ENCODE results near the gene LALBA.
"Not testable (repeated sequence)": the region's sequence is repeated elsewhere in the genome, so short reads cannot be mapped to it uniquely, and the experiment has no call there.

LALBA gene

DNA sequence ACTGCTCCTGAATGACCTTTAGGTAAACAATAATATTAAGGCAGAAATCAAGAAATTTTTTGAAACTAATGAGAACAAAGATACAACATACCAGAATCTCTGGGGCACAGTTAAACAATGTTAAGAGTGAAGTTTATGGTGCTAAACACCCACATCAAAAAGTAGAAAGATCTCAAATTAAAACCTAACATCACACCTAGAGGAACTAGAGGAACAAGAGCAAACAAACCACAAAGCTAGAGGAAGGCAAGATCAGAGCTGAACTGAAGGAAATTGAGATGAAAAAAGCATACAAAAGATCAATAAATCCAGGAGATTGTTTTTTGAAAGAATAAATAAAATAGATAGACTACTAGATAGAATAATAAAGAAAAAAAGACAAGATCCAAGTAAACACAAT is 37.2 kb downstream of the LALBA start:
- DNase-seq (ENCODE audit: low read depth) = no peak
- TF ChIP-seq, protein P1, sequence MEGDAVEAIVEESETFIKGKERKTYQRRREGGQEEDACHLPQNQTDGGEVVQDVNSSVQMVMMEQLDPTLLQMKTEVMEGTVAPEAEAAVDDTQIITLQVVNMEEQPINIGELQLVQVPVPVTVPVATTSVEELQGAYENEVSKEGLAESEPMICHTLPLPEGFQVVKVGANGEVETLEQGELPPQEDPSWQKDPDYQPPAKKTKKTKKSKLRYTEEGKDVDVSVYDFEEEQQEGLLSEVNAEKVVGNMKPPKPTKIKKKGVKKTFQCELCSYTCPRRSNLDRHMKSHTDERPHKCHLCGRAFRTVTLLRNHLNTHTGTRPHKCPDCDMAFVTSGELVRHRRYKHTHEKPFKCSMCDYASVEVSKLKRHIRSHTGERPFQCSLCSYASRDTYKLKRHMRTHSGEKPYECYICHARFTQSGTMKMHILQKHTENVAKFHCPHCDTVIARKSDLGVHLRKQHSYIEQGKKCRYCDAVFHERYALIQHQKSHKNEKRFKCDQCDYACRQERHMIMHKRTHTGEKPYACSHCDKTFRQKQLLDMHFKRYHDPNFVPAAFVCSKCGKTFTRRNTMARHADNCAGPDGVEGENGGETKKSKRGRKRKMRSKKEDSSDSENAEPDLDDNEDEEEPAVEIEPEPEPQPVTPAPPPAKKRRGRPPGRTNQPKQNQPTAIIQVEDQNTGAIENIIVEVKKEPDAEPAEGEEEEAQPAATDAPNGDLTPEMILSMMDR (IDR thresholded peaks at IDR 0.05; ENCODE audit: control insufficient read depth, insufficient read depth, low read depth, low read length, missing control alignments) = no peak

DNA sequence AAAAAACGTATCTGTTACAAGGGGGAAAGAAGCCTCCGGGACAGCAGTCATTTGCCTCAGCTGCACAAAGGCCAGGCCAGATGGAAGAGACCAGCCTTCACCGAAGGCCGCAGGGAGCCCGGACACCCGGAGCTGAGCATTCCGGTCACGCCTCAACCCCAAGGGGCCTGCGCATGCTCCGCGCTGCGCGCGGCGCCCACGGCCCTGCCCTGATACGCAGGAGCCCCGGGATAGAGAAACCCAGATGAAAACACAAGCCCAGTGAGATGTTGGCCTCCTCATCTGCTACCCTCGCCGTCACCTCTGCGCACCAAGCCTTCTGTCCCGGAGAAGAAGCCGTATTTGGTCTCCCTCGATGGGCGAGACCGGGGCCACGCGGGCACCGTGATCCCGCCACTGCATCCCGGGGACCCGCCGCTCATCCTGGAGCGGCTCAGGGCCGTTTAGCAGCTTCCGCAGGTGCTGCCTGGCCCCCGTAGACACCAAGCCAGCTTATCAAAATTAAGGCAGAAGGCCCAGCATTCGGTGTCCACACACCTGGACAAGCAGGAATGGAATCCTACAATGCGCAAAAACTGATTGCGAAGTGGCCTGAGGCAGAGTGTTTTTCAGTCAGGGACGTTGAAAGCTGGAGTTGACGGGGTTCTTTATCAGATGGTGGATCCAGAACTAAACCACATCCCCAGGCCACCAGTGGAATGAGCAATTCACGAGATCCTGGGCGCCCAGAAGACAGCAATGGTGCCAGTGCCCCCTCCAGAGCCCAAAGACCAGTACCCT is 41.8 kb downstream of the LALBA start:
- TF ChIP-seq, protein P1 (IDR thresholded peaks at IDR 0.05; ENCODE audit: control insufficient read depth, insufficient read depth, low read depth, low read length, missing control alignments) = no peak
- H3K4me3 ChIP-seq (ENCODE audit: control insufficient read depth, low read depth, low read length) = no peak overlapping the region
- DNase-seq (ENCODE audit: low read depth) = no peak

More for the DNA sequence above, 37.2 kb downstream of the LALBA start:
- no peak overlapping the region for H3K4me3 ChIP-seq (ENCODE audit: control insufficient read depth, low read depth, low read length)

DNA sequence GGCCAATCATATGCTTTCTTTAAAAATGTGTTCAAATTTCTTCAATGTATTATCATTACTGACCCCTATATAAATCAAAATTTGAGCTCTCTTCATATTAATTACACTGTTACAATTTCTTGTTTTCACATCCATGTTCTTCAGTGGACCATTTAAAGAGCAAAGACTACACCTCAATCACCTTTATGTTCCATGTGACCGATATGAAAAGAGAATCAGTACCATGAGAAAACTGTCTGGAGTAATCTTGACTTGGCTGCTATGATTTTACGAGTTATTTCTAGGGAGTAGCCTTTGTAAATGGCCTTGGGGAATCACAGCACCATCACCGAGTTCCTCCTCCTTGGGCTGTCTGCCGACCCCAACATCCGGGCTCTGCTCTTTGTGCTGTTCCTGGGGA is 44.5 kb downstream of the LALBA start, which contains the start of gene OR8S1:
TSS of gene OR8S1 (plus strand) at position 301 of the 400 bp plus-strand sequence. CDS start at position 301, 0 bp downstream.
- TF ChIP-seq, protein P1 (IDR thresholded peaks at IDR 0.05; ENCODE audit: control insufficient read depth, insufficient read depth, low read depth, low read length, missing control alignments) = no peak
- DNase-seq (ENCODE audit: low read depth) = no peak

DNA sequence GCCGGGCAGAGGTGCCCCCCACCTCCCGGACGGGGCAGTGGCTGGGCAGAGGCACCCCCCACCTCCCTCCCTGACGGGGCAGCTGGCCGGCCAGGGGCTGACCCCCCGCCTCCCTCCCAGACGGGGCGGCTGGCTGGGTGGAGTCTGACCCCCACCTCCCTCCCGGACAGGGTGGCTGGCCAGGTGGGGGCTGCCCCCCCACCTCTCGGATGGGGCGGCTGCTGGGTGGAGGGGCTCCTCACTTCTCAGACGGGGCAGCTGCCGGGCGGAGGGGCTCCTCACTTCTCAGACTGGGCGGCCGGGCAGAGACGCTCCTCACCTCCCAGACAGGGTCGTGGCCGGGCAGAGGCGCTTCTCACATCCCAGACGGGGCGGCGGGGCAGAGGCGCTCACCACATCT is 49.5 kb downstream of the LALBA start:
- DNase-seq (ENCODE audit: low read depth); H3K4me3 ChIP-seq (ENCODE audit: control insufficient read depth, low read depth, low read length): not testable (repeated sequence)

More for the DNA sequence above, 44.5 kb downstream of the LALBA start, which contains the start of gene OR8S1:
- H3K4me3 ChIP-seq (ENCODE audit: control insufficient read depth, low read depth, low read length) = no peak within 1 kb of the TSS

Measured in AG09309 (cell line).